Progenitor cell of endocrine pancreas (in vitro differentiated cells): ENCODE measurements around the gene TMEM163. TPM values are rescaled to one million over a fixed set of nuclear protein-coding genes. Genes with fewer than 3 reads are reported as not detected.

ENCODE experiments used
- DNase-seq: peaks from one replicate; pipeline ENCODE4 v3.0.0; 2021; ENCODE audit warnings: low spot score; ENCODE audit not compliant: unreplicated experiment
- H3K27ac Mint-ChIP-seq: 2 replicates; pipeline ENCODE4 v1.8.0; 2021; ENCODE audit warnings: mild to moderate bottlenecking, moderate library complexity, mixed read lengths
- H3K27me3 Mint-ChIP-seq: 2 replicates; pipeline ENCODE4 v1.8.0; 2021; ENCODE audit warnings: mixed read lengths
- H3K36me3 Mint-ChIP-seq: 2 replicates; pipeline ENCODE4 v1.8.0; 2022; ENCODE audit warnings: mixed read lengths; ENCODE audit not compliant: insufficient read depth
- H3K4me1 Mint-ChIP-seq: 2 replicates; pipeline ENCODE4 v1.8.0; 2021; ENCODE audit warnings: low read depth, mixed read lengths
- H3K4me3 Mint-ChIP-seq: 2 replicates; pipeline ENCODE4 v1.8.0; 2021; ENCODE audit warnings: low read depth, mild to moderate bottlenecking, moderate library complexity, mixed read lengths
- H3K9me3 Mint-ChIP-seq: 2 replicates; pipeline ENCODE4 v1.8.0; 2021; ENCODE audit warnings: low read depth, mixed read lengths
- total RNA-seq: library from RNA; stranded (reverse); gene quantifications from 2 replicates; pipeline ENCODE4 v1.2.1, GENCODE V29; 2021
- TF ChIP-seq, protein P1 (sequence below): fragments of 200-600 bp; sonication (generic); IDR thresholded peaks from one replicate; pipeline ENCODE4 v1.5.0; 2021; ENCODE audit warnings: antibody characterized with exemption, mild to moderate bottlenecking; ENCODE audit not compliant: unreplicated experiment

TMEM163 gene
- total RNA-seq, 1 donor from 2014 or later = 3.8 TPM

DNA sequence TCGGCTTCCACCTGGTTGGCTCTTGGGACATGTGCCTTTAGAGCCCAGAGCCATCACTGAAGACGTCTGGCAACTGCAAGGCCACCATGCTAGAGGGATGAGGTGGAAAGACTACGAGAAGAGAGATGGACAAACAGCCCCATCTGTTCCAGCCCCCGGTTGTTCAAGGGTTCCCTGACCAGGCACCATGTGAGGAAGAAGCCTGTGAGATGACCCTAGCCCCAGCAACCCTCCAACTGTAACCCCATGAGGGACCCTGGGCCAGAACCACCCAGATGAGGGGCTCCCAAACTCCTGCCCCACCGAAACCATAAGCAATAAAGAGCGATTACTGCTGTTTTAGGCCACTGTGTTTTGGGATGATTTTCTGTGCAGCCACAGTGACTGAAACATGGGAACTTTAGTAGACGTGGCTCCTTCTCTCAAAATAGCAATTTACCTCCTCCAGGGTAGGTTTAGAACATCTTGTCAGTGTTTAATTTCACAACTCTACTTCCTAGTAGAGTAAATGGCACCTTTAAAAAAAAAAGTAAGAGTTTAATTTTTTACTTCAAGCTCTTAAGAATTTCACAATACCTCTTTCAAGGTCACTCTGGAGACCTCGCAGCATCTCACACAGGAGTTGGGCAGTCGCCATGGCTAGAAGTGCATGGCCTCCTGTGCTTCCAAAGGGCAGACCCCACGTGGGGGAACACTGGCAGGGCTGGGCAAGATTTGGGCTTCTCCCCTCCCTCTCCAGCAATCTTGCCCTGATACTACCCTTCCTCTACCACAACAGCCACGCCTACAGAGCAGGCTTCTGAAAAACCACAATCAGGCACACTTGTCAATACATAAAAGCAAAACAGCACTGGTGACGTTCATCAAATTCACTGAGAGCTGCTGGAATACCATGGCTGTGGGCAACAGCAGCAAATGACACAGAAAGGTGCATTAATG is 48.8 kb downstream of the TMEM163 start:
- Mint-ChIP-seq H3K9me3 (peaks cover 4% of the 10 kb centered on the region), H3K36me3 (peaks cover 1% of the 10 kb centered on the region), H3K27ac (no peak overlapping the region), H3K4me3 (no peak overlapping the region), H3K4me1 (peaks cover 7% of the 10 kb centered on the region), H3K27me3 (peaks cover 28% of the 10 kb centered on the region)
- TF ChIP-seq, protein P1, sequence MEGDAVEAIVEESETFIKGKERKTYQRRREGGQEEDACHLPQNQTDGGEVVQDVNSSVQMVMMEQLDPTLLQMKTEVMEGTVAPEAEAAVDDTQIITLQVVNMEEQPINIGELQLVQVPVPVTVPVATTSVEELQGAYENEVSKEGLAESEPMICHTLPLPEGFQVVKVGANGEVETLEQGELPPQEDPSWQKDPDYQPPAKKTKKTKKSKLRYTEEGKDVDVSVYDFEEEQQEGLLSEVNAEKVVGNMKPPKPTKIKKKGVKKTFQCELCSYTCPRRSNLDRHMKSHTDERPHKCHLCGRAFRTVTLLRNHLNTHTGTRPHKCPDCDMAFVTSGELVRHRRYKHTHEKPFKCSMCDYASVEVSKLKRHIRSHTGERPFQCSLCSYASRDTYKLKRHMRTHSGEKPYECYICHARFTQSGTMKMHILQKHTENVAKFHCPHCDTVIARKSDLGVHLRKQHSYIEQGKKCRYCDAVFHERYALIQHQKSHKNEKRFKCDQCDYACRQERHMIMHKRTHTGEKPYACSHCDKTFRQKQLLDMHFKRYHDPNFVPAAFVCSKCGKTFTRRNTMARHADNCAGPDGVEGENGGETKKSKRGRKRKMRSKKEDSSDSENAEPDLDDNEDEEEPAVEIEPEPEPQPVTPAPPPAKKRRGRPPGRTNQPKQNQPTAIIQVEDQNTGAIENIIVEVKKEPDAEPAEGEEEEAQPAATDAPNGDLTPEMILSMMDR = no peak
- DNase-seq = no peak

- H3K36me3 Mint-ChIP-seq = no peaks in the 10 kb centered on the region
- H3K4me3 Mint-ChIP-seq = no peak overlapping the region
- DNase-seq = no peak
- H3K27me3 Mint-ChIP-seq = peaks cover 35% of the 10 kb centered on the region
- no peak overlapping the region for H3K27ac Mint-ChIP-seq
- H3K4me1 Mint-ChIP-seq = peaks cover 3% of the 10 kb centered on the region
- peaks cover 4% of the 10 kb centered on the region for H3K9me3 Mint-ChIP-seq
- TF ChIP-seq, protein P1 = no peak
Measured at GRCh38 chr2:134668821-134669220, 50.0 kb downstream of the TMEM163 start.

GRCh38 chr2:134667541-134667940 is 51.3 kb downstream of the TMEM163 start:
- H3K27ac Mint-ChIP-seq = no peak overlapping the region
- DNase-seq = no peak
- no peak overlapping the region for H3K4me3 Mint-ChIP-seq

DNA sequence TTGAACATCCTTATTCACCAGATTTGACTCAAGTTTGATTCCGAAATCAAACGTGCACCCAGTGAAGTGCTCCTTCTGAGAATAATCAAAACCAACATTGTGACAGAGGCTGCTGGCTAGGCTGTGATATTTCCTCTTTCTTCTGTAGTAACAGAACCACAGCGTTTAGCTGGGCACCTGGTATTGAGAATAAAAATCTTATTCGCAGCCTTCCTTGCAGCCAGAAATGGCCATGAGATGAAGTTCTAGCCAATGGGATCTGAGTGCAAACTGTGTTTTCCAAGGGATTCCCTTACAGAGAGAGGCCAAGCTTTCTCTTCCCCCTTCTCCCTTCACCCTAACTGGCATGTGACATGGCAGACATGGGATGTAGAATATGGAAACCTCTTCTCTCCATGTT is 51.7 kb downstream of the TMEM163 start:
- TF ChIP-seq, protein P1 = no peak
- H3K36me3 Mint-ChIP-seq = no peaks in the 10 kb centered on the region
- peaks cover 29% of the 10 kb centered on the region for H3K27me3 Mint-ChIP-seq
- no peak for DNase-seq
- H3K4me1 Mint-ChIP-seq = peaks cover 3% of the 10 kb centered on the region
- no peak overlapping the region for H3K27ac Mint-ChIP-seq
- no peaks in the 10 kb centered on the region for H3K9me3 Mint-ChIP-seq
- H3K4me3 Mint-ChIP-seq = no peak overlapping the region

More at GRCh38 chr2:134667541-134667940, 51.3 kb downstream of the TMEM163 start:
- Mint-ChIP-seq H3K9me3 (no peaks in the 10 kb centered on the region), H3K4me1 (peaks cover 3% of the 10 kb centered on the region), H3K27me3 (peaks cover 29% of the 10 kb centered on the region), H3K36me3 (no peaks in the 10 kb centered on the region)
- TF ChIP-seq, protein P1 = no peak

DNA sequence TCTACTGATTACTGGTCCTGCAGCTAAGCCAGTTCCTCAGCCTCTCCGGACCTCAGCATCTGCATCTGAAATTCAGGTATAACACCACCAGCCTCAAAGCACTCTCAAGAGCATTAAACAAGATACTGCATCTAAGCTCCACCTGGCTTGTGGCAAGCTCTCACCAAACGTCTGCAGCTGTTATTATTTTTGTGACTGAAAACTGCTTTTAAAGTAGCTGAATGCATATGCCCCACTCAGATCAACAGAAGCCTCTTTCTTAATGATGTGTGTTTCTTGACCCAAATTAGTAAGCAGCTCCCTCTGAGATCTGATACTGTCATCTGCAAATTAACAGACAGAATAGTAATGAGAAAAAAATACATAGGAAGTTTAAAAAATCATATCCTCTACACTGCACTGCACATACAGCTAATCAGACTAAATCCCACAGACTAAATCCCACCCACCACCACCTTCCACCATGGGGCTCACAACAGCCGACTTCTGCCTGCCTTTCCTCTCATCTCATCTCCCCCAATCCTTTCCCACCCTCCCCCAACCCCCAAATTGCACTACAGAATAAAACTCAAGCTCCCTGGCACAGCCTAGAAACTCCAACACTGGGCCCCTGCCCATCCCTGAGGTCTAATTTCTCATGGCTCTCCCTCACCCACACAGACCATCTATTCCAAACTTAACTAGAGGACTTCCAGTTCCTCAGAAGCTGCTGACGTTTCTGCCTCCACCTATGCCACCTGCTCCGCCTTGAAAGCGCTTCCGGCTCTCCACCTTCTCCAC is 52.9 kb downstream of the TMEM163 start:
- Mint-ChIP-seq H3K9me3 (no peaks in the 10 kb centered on the region), H3K36me3 (no peaks in the 10 kb centered on the region), H3K4me1 (peaks cover 3% of the 10 kb centered on the region), H3K27ac (no peak overlapping the region), H3K4me3 (no peak overlapping the region), H3K27me3 (peaks cover 29% of the 10 kb centered on the region)
- no peak for DNase-seq
- TF ChIP-seq, protein P1 = no peak
